ENCODE data around the gene GFRA4.

The GFRA4 gene

GRCh38 chr20:3661060-3661813, 2.0 kb downstream of the GFRA4 start:
- Histone ChIP-seq H3K27me3 (replicated peaks; ENCODE audit: insufficient read depth, low read length) (peaks cover 21% of the 10 kb centered on the region), H3K4me3 (ENCODE audit: low read length) (no peak overlapping the region), H2AFZ (ENCODE audit: low read length) (no peak overlapping the region), H3K36me3 (replicated peaks; ENCODE audit: insufficient read depth, low read length) (no peaks in the 10 kb centered on the region), H3K4me1 (ENCODE audit: low read length) (peaks cover 22% of the 10 kb centered on the region), H3K4me2 (ENCODE audit: low read depth, low read length) (no peak overlapping the region), H3K79me2 (ENCODE audit: low read length) (no peaks in the 10 kb centered on the region), H3K9me2 (replicated peaks; ENCODE audit: insufficient read depth, low read length) (no peaks in the 10 kb centered on the region), H3K9ac (ENCODE audit: low read length) (no peak overlapping the region), H3K27ac (ENCODE audit: low read length) (no peak overlapping the region), H3K9me3 (replicated peaks; ENCODE audit: insufficient read depth, low read length) (no peaks in the 10 kb centered on the region), H4K20me1 (ENCODE audit: insufficient read depth, low read length) (no peaks in the 10 kb centered on the region), H3F3A (ENCODE audit: insufficient read depth, low read length) (peaks cover 1% of the 10 kb centered on the region; the same call in 1 of the 2 replicates)
- no peak for DNase-seq
- TF ChIP-seq CTCF (IDR thresholded peaks at IDR 0.05; ENCODE audit: low read length) (no peak), EZH2 (optimal IDR thresholded peaks at IDR 0.05; ENCODE audit: low read depth, low read length) (no peak), EZH2phosphoT487 (IDR thresholded peaks at IDR 0.05; ENCODE audit: low read length) (no peak)

- no peak overlapping the region for H2AFZ ChIP-seq (ENCODE audit: low read length)
- H3K36me3 ChIP-seq (replicated peaks; ENCODE audit: insufficient read depth, low read length): no peaks in the 10 kb centered on the region
- no peak for DNase-seq
- H4K20me1 ChIP-seq (ENCODE audit: insufficient read depth, low read length): no peaks in the 10 kb centered on the region
- no peaks in the 10 kb centered on the region for H3K9me3 ChIP-seq (replicated peaks; ENCODE audit: insufficient read depth, low read length)
- no peak overlapping the region for H3K4me3 ChIP-seq (ENCODE audit: low read length)
- no peaks in the 10 kb centered on the region for H3F3A ChIP-seq (ENCODE audit: insufficient read depth, low read length)
- peaks cover 21% of the 10 kb centered on the region for H3K27me3 ChIP-seq (replicated peaks; ENCODE audit: insufficient read depth, low read length)
- H3K27ac ChIP-seq (ENCODE audit: low read length): no peak overlapping the region
- no peaks in the 10 kb centered on the region for H3K9me2 ChIP-seq (replicated peaks; ENCODE audit: insufficient read depth, low read length)
- H3K4me2 ChIP-seq (ENCODE audit: low read depth, low read length): no peak overlapping the region
- no peaks in the 10 kb centered on the region for H3K79me2 ChIP-seq (ENCODE audit: low read length)
- no peak overlapping the region for H3K9ac ChIP-seq (ENCODE audit: low read length)
- H3K4me1 ChIP-seq (ENCODE audit: low read length): peaks cover 17% of the 10 kb centered on the region
- TF ChIP-seq CTCF (IDR thresholded peaks at IDR 0.05; ENCODE audit: low read length) (no peak), EZH2phosphoT487 (IDR thresholded peaks at IDR 0.05; ENCODE audit: low read length) (no peak), EZH2 (optimal IDR thresholded peaks at IDR 0.05; ENCODE audit: low read depth, low read length) (no peak)
Observed at GRCh38 chr20:3660262-3661059, 2.7 kb downstream of the GFRA4 start.

- Histone ChIP-seq H3K27ac (ENCODE audit: low read length) (no peak overlapping the region), H3K36me3 (replicated peaks; ENCODE audit: insufficient read depth, low read length) (no peaks in the 10 kb centered on the region), H3K9me2 (replicated peaks; ENCODE audit: insufficient read depth, low read length) (no peaks in the 10 kb centered on the region), H3K4me2 (ENCODE audit: low read depth, low read length) (no peak overlapping the region), H3K9ac (ENCODE audit: low read length) (no peak overlapping the region), H3K4me3 (ENCODE audit: low read length) (no peak overlapping the region), H2AFZ (ENCODE audit: low read length) (no peak overlapping the region; the same call in 1 of the 2 replicates), H3K9me3 (replicated peaks; ENCODE audit: insufficient read depth, low read length) (no peaks in the 10 kb centered on the region), H3K4me1 (ENCODE audit: low read length) (peaks cover 13% of the 10 kb centered on the region), H4K20me1 (ENCODE audit: insufficient read depth, low read length) (no peaks in the 10 kb centered on the region), H3K27me3 (replicated peaks; ENCODE audit: insufficient read depth, low read length) (peaks cover 21% of the 10 kb centered on the region), H3K79me2 (ENCODE audit: low read length) (no peaks in the 10 kb centered on the region), H3F3A (ENCODE audit: insufficient read depth, low read length) (no peaks in the 10 kb centered on the region)
- TF ChIP-seq EZH2phosphoT487 (IDR thresholded peaks at IDR 0.05; ENCODE audit: low read length) (no peak), CTCF (IDR thresholded peaks at IDR 0.05; ENCODE audit: low read length) (no peak), EZH2 (optimal IDR thresholded peaks at IDR 0.05; ENCODE audit: low read depth, low read length) (no peak)
- no peak for DNase-seq
Observed at GRCh38 chr20:3659492-3660261, 3.5 kb downstream of the GFRA4 start.

All from MM.1S (cell line).